ENCODE measurements around the gene AGAP1.

Gene AGAP1

GRCh38 chr2:235638541-235639427 lies 144.9 kb downstream of the AGAP1 start:
- DNase-seq (ENCODE audit: low read depth in 2 of 2): no peak

GRCh38 chr2:235639428-235639773 lies 145.6 kb downstream of the AGAP1 start:
- DNase-seq (ENCODE audit: low read depth in 2 of 2): no peak

GRCh38 chr2:235639885-235640284 lies 146.0 kb downstream of the AGAP1 start:
- DNase-seq (ENCODE audit: low read depth in 2 of 2): no peak

- DNase-seq (ENCODE audit: low read depth in 2 of 2): no peak
These were observed 146.5 kb downstream of the AGAP1 start for GRCh38 chr2:235640377-235640776.

- DNase-seq (ENCODE audit: low read depth in 2 of 2): no peak
These were observed 147.3 kb downstream of the AGAP1 start for GRCh38 chr2:235640926-235641723.

- no peak for DNase-seq (ENCODE audit: low read depth in 2 of 2)
These were observed 148.1 kb downstream of the AGAP1 start for GRCh38 chr2:235641956-235642355.

- no peak for DNase-seq (ENCODE audit: low read depth in 2 of 2)
These were observed 148.7 kb downstream of the AGAP1 start for GRCh38 chr2:235642446-235643098.

GRCh38 chr2:235643680-235644511 lies 150.1 kb downstream of the AGAP1 start:
- DNase-seq (ENCODE audit: low read depth in 2 of 2): no peak

- DNase-seq (ENCODE audit: low read depth in 2 of 2): no peak
These were observed 153.4 kb downstream of the AGAP1 start for GRCh38 chr2:235647264-235647663.

- DNase-seq (ENCODE audit: low read depth in 2 of 2): no peak
These were observed 154.0 kb downstream of the AGAP1 start for GRCh38 chr2:235647877-235648276.

- DNase-seq (ENCODE audit: low read depth in 2 of 2): no peak
These were observed 155.6 kb downstream of the AGAP1 start for GRCh38 chr2:235649418-235649817.

- no peak for DNase-seq (ENCODE audit: low read depth in 2 of 2)
These were observed 157.8 kb downstream of the AGAP1 start for GRCh38 chr2:235651643-235652042.

GRCh38 chr2:235654103-235654813 lies 160.4 kb downstream of the AGAP1 start:
- no peak for DNase-seq (ENCODE audit: low read depth in 2 of 2)

- DNase-seq (ENCODE audit: low read depth in 2 of 2): no peak
These were observed 164.7 kb downstream of the AGAP1 start for GRCh38 chr2:235658351-235659174.

- no peak for DNase-seq (ENCODE audit: low read depth in 2 of 2)
These were observed 166.0 kb downstream of the AGAP1 start for GRCh38 chr2:235659767-235660322.

- no peak for DNase-seq (ENCODE audit: low read depth in 2 of 2)
These were observed 166.7 kb downstream of the AGAP1 start for GRCh38 chr2:235660484-235661082.

GRCh38 chr2:235661167-235661937 lies 167.5 kb downstream of the AGAP1 start:
- no peak for DNase-seq (ENCODE audit: low read depth in 2 of 2)

- DNase-seq (ENCODE audit: low read depth in 2 of 2): no peak
These were observed 168.1 kb downstream of the AGAP1 start for GRCh38 chr2:235661952-235662351.

Data from stimulated activated CD4-positive, alpha-beta T cell treated with anti-CD3 and anti-CD28 coated beads, Interleukin-1b, Interleukin-23, amount 100 ng/mL, for 4 hours (primary cell).